ENCODE results near the gene SEC24B. TPM values are rescaled to one million over a fixed set of nuclear protein-coding genes. Genes with fewer than 3 reads are reported as not detected.
"Not testable (repeated sequence)": the region's sequence is repeated elsewhere in the genome, so short reads cannot be mapped to it uniquely, and the experiment has no call there.

SEC24B gene
- total RNA-seq, 4 donors from 2014 or later = 39.5 to 49.1 (median 42.6) TPM

- intact Hi-C loops (cut with DNase I) = no loop called here
- no peaks in the 10 kb centered on the region for H3K27me3 ChIP-seq
- TF ChIP-seq, protein P1, sequence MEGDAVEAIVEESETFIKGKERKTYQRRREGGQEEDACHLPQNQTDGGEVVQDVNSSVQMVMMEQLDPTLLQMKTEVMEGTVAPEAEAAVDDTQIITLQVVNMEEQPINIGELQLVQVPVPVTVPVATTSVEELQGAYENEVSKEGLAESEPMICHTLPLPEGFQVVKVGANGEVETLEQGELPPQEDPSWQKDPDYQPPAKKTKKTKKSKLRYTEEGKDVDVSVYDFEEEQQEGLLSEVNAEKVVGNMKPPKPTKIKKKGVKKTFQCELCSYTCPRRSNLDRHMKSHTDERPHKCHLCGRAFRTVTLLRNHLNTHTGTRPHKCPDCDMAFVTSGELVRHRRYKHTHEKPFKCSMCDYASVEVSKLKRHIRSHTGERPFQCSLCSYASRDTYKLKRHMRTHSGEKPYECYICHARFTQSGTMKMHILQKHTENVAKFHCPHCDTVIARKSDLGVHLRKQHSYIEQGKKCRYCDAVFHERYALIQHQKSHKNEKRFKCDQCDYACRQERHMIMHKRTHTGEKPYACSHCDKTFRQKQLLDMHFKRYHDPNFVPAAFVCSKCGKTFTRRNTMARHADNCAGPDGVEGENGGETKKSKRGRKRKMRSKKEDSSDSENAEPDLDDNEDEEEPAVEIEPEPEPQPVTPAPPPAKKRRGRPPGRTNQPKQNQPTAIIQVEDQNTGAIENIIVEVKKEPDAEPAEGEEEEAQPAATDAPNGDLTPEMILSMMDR (IDR thresholded peaks at IDR 0.05) = no peak
Observed at GRCh38 chr4:109574931-109575804, 141.6 kb downstream of the SEC24B start.

DNA sequence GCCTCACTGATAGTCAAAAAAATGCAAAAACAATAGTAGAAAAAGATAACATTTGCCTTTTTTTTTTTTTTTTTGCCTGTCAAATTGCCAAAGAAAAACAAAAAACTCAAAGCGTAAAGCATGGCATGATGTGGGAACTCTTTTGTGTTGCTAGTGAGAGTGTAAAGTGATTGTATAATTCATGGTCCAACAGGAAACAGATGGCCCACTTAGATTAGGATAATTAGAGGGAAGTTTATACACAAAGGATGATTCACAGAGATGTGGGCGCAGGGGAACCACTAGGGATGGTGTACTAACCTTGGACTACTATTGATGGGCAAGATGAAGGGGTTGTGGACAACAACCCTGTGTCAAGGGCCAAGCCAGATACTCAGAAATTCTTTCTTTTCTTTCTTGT, 142.8 kb downstream of the SEC24B start:
- no peaks in the 10 kb centered on the region for H3K36me3 ChIP-seq
- H3K4me1 ChIP-seq = peaks cover 0 to 5% of the 10 kb centered on the region in 2 donors
- TF ChIP-seq, protein P1 (IDR thresholded peaks at IDR 0.05) = no peak
- TF ChIP-seq POLR2A (IDR thresholded peaks at IDR 0.05) = no peak
- H3K27me3 ChIP-seq = no peaks in the 10 kb centered on the region
- no peak for DNase-seq
- H3K27ac ChIP-seq = no peak overlapping the region
- intact Hi-C loops (cut with DNase I) = no loop called here
- H3K9me3 ChIP-seq = no peaks in the 10 kb centered on the region
- WGBS, 2 donors = 85 to 91% methylated on average over 2 of the region's 2 CpGs
- H3K4me3 ChIP-seq (replicated peaks in 1 of 3) = no peak overlapping the region

More at GRCh38 chr4:109574931-109575804, 141.6 kb downstream of the SEC24B start:
- WGBS, 2 donors = 89 to 94% methylated on average over 7 of the region's 7 CpGs
- no peak for DNase-seq
- Histone ChIP-seq H3K36me3 (no peaks in the 10 kb centered on the region), H3K27ac (no peak overlapping the region), H3K4me1 (peaks cover 0 to 5% of the 10 kb centered on the region in 2 donors), H3K4me3 (replicated peaks in 1 of 3) (no peak overlapping the region), H3K9me3 (no peaks in the 10 kb centered on the region)

DNA sequence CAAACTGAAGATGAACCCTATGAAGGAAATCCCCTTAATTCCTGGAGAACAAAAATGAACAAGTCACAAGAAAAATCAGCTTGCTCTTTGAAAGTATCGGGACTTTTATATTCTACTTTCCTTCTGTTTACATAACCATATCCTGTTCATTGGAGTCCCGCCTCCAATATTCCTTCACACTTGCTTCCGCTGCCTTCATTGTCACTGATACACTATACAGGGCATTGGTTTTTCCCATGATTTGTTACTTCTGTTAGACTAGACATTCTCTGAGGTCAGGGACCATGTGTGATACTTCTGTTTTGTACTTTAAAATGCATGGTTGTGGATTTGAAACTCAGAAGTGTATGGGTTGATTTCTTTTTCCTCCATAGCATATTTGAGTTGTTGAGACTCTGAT, 145.2 kb downstream of the SEC24B start:
- no peak for DNase-seq
- no peak overlapping the region for H3K27ac ChIP-seq
- no peak for TF ChIP-seq POLR2A (IDR thresholded peaks at IDR 0.05)
- TF ChIP-seq, protein P1 (IDR thresholded peaks at IDR 0.05) = no peak
- WGBS, 2 donors = 86 to 89% methylated on average over 3 of the region's 3 CpGs
- no peaks in the 10 kb centered on the region for H3K9me3 ChIP-seq
- H3K4me3 ChIP-seq (replicated peaks in 1 of 3) = no peak overlapping the region
- intact Hi-C loops (cut with DNase I) = no loop called here
- H3K4me1 ChIP-seq = peaks cover 0 to 5% of the 10 kb centered on the region in 2 donors
- H3K27me3 ChIP-seq = no peaks in the 10 kb centered on the region
- no peaks in the 10 kb centered on the region for H3K36me3 ChIP-seq

- H3K4me1 ChIP-seq; H3K27ac ChIP-seq; DNase-seq; H3K36me3 ChIP-seq; intact Hi-C loops (cut with DNase I); H3K9me3 ChIP-seq; H3K4me3 ChIP-seq (replicated peaks in 1 of 3); H3K27me3 ChIP-seq: not testable (repeated sequence)
- WGBS, 2 donors = 97% methylated on average over 5 of the region's 5 CpGs
Observed at GRCh38 chr4:109579997-109580396, 146.4 kb downstream of the SEC24B start.

GRCh38 chr4:109588176-109588575, 154.6 kb downstream of the SEC24B start:
- Histone ChIP-seq H3K36me3 (no peaks in the 10 kb centered on the region), H3K4me3 (replicated peaks in 1 of 3) (no peak overlapping the region), H3K4me1 (no peaks in the 10 kb centered on the region), H3K9me3 (no peaks in the 10 kb centered on the region), H3K27me3 (no peaks in the 10 kb centered on the region), H3K27ac (no peak overlapping the region)
- no peak for DNase-seq
- no peak for TF ChIP-seq POLR2A (IDR thresholded peaks at IDR 0.05)
- TF ChIP-seq, protein P1 (IDR thresholded peaks at IDR 0.05) = no peak
- intact Hi-C loops (cut with DNase I) = no loop called here
- 83 to 91% methylated on average over 4 of the region's 4 CpGs for WGBS, 2 donors

Measured in thyroid gland (tissue), 4 donors.